Pancreas (tissue), 10 donors: ENCODE measurements around the gene TOM1. TPM values are rescaled to one million over a fixed set of nuclear protein-coding genes. Genes with fewer than 3 reads are reported as not detected.

Source experiments
- ATAC-seq, 4 donors: fragments of 200-7000 bp; cut with Tn5 transposase; one replicate each; pipeline versions ENCODE4 v1.8.0 to v1.9.1; 2020; ENCODE audit warnings: mild to moderate bottlenecking in 4 of 4, moderate library complexity in 4 of 4
- DNase-seq, 6 donors: peaks; one replicate each; pipeline ENCODE4 v3.0.0-alpha.2; 2020
- FAIRE-seq: peaks from 2 replicates; lab custom pipeline; 2012; peaks lifted over from hg19 to GRCh38; lab: Jason Lieb, UNC
- H3K27ac ChIP-seq, 4 donors: fragments of 200-600 bp; sonication (generic); 1 replicate in 3 of 4; 2 replicates in 1 of 4; pipeline versions ENCODE4 v1.5.0 to v1.8.0; 2020
- H3K27me3 ChIP-seq, 4 donors: fragments of 200-600 bp; one replicate each; pipeline ENCODE4 v1.8.0; 2021
- H3K36me3 ChIP-seq, 3 donors: fragments of 200-600 bp; sonication (generic) in 1 of 3; one replicate each; pipeline versions ENCODE4 v1.5.0 to v1.8.0; 2020 to 2021
- H3K4me1 ChIP-seq, 3 donors: fragments of 200-600 bp; one replicate each; pipeline ENCODE4 v1.8.0; 2021
- H3K4me3 ChIP-seq, 4 donors: fragments of 200-600 bp; sonication (generic) in 2 of 4; one replicate each; pipeline versions ENCODE4 v1.5.0 to v1.8.0; 2020 to 2021
- H3K9me3 ChIP-seq, 4 donors: fragments of 200-600 bp; one replicate each; pipeline ENCODE4 v1.8.0; 2021
- CTCF ChIP-seq, 4 donors: fragments of 200-600 bp; sonication (generic) in 3 of 4; IDR thresholded peaks; one replicate each; pipeline versions ENCODE4 v1.5.0 to v1.8.0; 2021; ENCODE audit warnings: antibody characterized with exemption in 4 of 4
- WGBS, 2 donors: extraction: QIAGEN DNeasy Blood & Tissue Kit; methylation state at CpG; one replicate each; pipeline ENCODE4 v1.1.7; 2013; 5-methylcytosine and 5-hydroxymethylcytosine counted together
- intact Hi-C, 3 donors: fragments of 100-400 bp; cut with DNase I; formaldehyde crosslinking; loops; one replicate each; pipeline versions ENCODE4 v1.11.1 to v1.14.2; 2022
- polyA plus RNA-seq, 2 donors: library from polyadenylated mRNA; stranded (reverse); fragments of 200-250 nt; gene quantifications; one replicate each; pipeline ENCODE4 v1.2.3, GENCODE V29; 2013
- total RNA-seq, 6 donors: library from RNA; stranded (reverse); fragmentation: NEBNext Ultra II Directional in 4 of 6; extraction: Animal tissue kit (Norgen Biotek cat#: 25700) in 4 of 6; gene quantifications; one replicate each; pipeline versions ENCODE4 v1.2.1 to v1.2.4, GENCODE V29; 2021 to 2023
- donor health status: healthy with polysubstance abuse.
- donor health status: DM: no; HTN: no; CAD: no; lungs with moderate emphysema.
- donor health status: DM: no; HTN: no; CAD: no.
- donor health status: control.
- donor health status: control.
- donor health status: Bipolar disorder and iron deficiency.
- donor health status: DM: yes; HTN: yes; CAD: no.
- donor health status: DM: no; HTN: no; CAD: no.
- donor health status: DM: no; HTN: no; CAD: no.
- donor health status: DM: yes; HTN: yes; CAD: no.

Gene TOM1
- total and polyA plus RNA-seq, 8 donors: 18.4 to 33.7 (median 21.0) TPM

GRCh38 chr22:35314161-35314942 is 14.7 kb downstream of the TOM1 start:
- Histone ChIP-seq H3K4me3 (no peak overlapping the region), H3K4me1 (peaks cover 5 to 21% (median 7%) of the 10 kb centered on the region in 3 donors), H3K36me3 (peaks cover 0 to 4% (median 0%) of the 10 kb centered on the region in 3 donors), H3K27me3 (no peaks in the 10 kb centered on the region), H3K9me3 (no peaks in the 10 kb centered on the region), H3K27ac (peak overlapping the region; percentile 16 to 74 (median 49))
- intact Hi-C loops: no loop called here
- ATAC-seq (no peak), DNase-seq (peak in 2 of 6 donors; percentile 9 to 21), FAIRE-seq (no peak)
- WGBS, 2 donors: 89% methylated on average over 16 of the region's 16 CpGs
- no peak for TF ChIP-seq CTCF (IDR thresholded peaks at IDR 0.05)

GRCh38 chr22:35315141-35315854 is 15.6 kb downstream of the TOM1 start:
- TF ChIP-seq CTCF (IDR thresholded peaks at IDR 0.05): no peak
- intact Hi-C loops: no loop called here
- FAIRE-seq (no peak), DNase-seq (no peak), ATAC-seq (peak in 1 of 4 donors; percentile 6)
- Histone ChIP-seq H3K36me3 (peaks cover 0 to 4% (median 0%) of the 10 kb centered on the region in 3 donors), H3K4me3 (no peak overlapping the region), H3K27ac (peak overlapping the region in 2 of 4 donors; percentile 37 to 46), H3K27me3 (no peaks in the 10 kb centered on the region), H3K4me1 (peaks cover 5 to 21% (median 7%) of the 10 kb centered on the region in 3 donors), H3K9me3 (no peaks in the 10 kb centered on the region)
- 77 to 79% methylated on average over 12 of the region's 12 CpGs for WGBS, 2 donors

DNA sequence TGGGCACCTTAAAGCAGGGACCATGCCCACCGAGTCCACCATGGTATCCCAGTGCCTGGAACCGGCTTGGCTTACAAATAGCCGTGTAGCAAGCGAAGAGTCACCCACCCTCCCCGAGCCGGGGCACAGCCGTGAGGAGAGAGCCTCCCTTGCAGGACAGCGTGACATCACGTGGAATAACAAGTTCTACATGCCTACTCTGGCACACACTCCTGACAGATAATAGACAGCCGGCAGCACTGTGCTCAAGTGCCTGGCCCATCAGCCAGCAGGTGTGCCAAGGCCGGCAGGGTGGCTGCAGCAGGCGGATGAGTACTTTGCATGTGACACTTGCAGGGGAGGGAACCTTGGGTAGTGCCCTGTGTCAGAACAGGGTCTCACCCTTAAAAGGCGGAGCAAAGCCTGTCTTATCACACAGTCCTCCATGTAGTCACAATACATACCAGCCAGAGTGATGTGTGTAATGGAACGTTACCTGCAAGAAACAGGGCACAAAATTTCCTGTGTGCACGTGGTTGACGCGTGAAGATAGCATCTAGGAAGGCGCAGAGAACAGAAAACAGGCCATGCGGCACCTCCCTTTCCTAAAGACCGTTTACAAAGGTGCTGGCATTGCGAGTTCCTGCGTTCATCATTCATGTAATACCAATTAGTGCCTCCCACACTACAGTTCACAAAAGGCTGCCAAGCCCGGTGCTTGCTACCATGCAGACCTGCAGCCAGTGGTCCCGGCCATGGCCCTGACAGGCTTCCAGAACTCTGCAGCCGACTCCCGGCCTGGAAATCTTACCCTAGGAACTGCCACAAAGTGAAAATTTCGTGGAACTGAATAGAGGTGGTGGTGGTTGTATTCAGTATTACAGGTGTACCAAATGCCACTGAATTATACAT is 16.4 kb downstream of the TOM1 start:
- Histone ChIP-seq H3K27me3 (no peaks in the 10 kb centered on the region), H3K9me3 (no peaks in the 10 kb centered on the region), H3K27ac (peak overlapping the region in 2 of 4 donors; percentile 37 to 46), H3K4me3 (no peak overlapping the region), H3K36me3 (peaks cover 0 to 4% (median 0%) of the 10 kb centered on the region in 3 donors), H3K4me1 (peaks cover 5 to 21% (median 7%) of the 10 kb centered on the region in 3 donors)
- no peak for TF ChIP-seq CTCF (IDR thresholded peaks at IDR 0.05)
- intact Hi-C loops: no loop called here
- 69% methylated on average over 27 of the region's 27 CpGs for WGBS, 2 donors
- FAIRE-seq (no peak), ATAC-seq (peak; percentile 8 to 45 (median 24)), DNase-seq (no peak)

GRCh38 chr22:35316751-35317150 is 17.1 kb downstream of the TOM1 start:
- Histone ChIP-seq H3K36me3 (peaks cover 0 to 8% (median 0%) of the 10 kb centered on the region in 3 donors), H3K9me3 (no peaks in the 10 kb centered on the region), H3K4me3 (no peak overlapping the region), H3K27ac (no peak overlapping the region), H3K4me1 (peaks cover 5 to 21% (median 7%) of the 10 kb centered on the region in 3 donors), H3K27me3 (no peaks in the 10 kb centered on the region)
- intact Hi-C loops: no loop called here
- DNase-seq (peak in 1 of 6 donors; percentile 4), ATAC-seq (no peak), FAIRE-seq (no peak)
- 92 to 93% methylated on average over 7 of the region's 7 CpGs for WGBS, 2 donors
- TF ChIP-seq CTCF (IDR thresholded peaks at IDR 0.05): no peak
